Skeletal muscle tissue (tissue), 4 donors: ENCODE results near the gene ZNF184. TPM values are rescaled to one million over a fixed set of nuclear protein-coding genes. Genes with fewer than 3 reads are reported as not detected.
A peak's percentile ranks its signal among the peaks of the same experiment; 100 is the strongest.

Experiments
- H3K27ac ChIP-seq: one replicate; pipeline ENCODE4 v1.7.0; 2013; ENCODE audit warnings: mild to moderate bottlenecking, low read depth, low read length, inconsistent platforms
- H3K27me3 ChIP-seq, 3 donors: one replicate each; pipeline ENCODE4 v1.7.0; 2013; ENCODE audit warnings: low read length in 3 of 3; ENCODE audit not compliant: control insufficient read depth in 3 of 3, insufficient read depth in 3 of 3
- H3K36me3 ChIP-seq, 3 donors: one replicate each; pipeline ENCODE4 v1.7.0; 2013; ENCODE audit warnings: low read length in 3 of 3; ENCODE audit not compliant: control insufficient read depth in 3 of 3, insufficient read depth in 3 of 3
- H3K4me1 ChIP-seq, 3 donors: one replicate each; pipeline ENCODE4 v1.7.0; 2013; ENCODE audit warnings: low read length in 3 of 3, mild to moderate bottlenecking in 3 of 3; ENCODE audit not compliant: control insufficient read depth in 3 of 3, insufficient read depth in 3 of 3
- H3K4me3 ChIP-seq, 3 donors: one replicate each; pipeline ENCODE4 v1.7.0; 2013; ENCODE audit warnings: low read length in 3 of 3
- H3K9ac ChIP-seq, 3 donors: one replicate each; pipeline ENCODE4 v1.7.0; 2013; ENCODE audit warnings: low read length in 3 of 3, mild to moderate bottlenecking in 3 of 3, moderate library complexity in 2 of 3, low read depth in 1 of 3
- H3K9me3 ChIP-seq, 3 donors: one replicate each; pipeline ENCODE4 v1.7.0; 2013; ENCODE audit warnings: low read length in 3 of 3; ENCODE audit not compliant: control insufficient read depth in 3 of 3
- total RNA-seq: library from RNA; depleted of rRNA; stranded (reverse); fragments of >200 nt; gene quantifications from one replicate; pipeline ENCODE4 v1.2.3, GENCODE V29; 2014
- donor health status: Osteomylitis.

The ZNF184 gene
- total RNA-seq, 1 donor from 2014 or later = 11.5 TPM

GRCh38 chr6:27503436-27504030, 30.6 kb upstream of the ZNF184 start:
- H3K9me3 ChIP-seq = no peaks in the 10 kb centered on the region
- H3K4me3 ChIP-seq = peak overlapping the region; percentile 46 to 81 (median 53)
- no peaks in the 10 kb centered on the region for H3K36me3 ChIP-seq
- peak overlapping the region in 1 of 3 donors; percentile 30 for H3K9ac ChIP-seq
- H3K4me1 ChIP-seq = peaks cover 5 to 12% (median 9%) of the 10 kb centered on the region in 3 donors
- H3K27me3 ChIP-seq = peaks cover 4 to 19% (median 19%) of the 10 kb centered on the region in 3 donors
- no peak overlapping the region for H3K27ac ChIP-seq

- peaks cover 5 to 12% (median 9%) of the 10 kb centered on the region in 3 donors for H3K4me1 ChIP-seq
- peak overlapping the region; percentile 46 to 81 (median 53) for H3K4me3 ChIP-seq
- no peak overlapping the region for H3K27ac ChIP-seq
- H3K9me3 ChIP-seq = no peaks in the 10 kb centered on the region
- peaks cover 9 to 25% (median 19%) of the 10 kb centered on the region in 3 donors for H3K27me3 ChIP-seq
- H3K9ac ChIP-seq = peak overlapping the region in 1 of 3 donors; percentile 46
- H3K36me3 ChIP-seq = no peaks in the 10 kb centered on the region
Measured at GRCh38 chr6:27502508-27503435, 29.9 kb upstream of the ZNF184 start.

GRCh38 chr6:27501187-27501586, 28.3 kb upstream of the ZNF184 start:
- H3K27me3 ChIP-seq = peaks cover 9 to 30% (median 19%) of the 10 kb centered on the region in 3 donors
- no peaks in the 10 kb centered on the region for H3K9me3 ChIP-seq
- no peak overlapping the region for H3K4me3 ChIP-seq
- H3K27ac ChIP-seq = no peak overlapping the region
- H3K4me1 ChIP-seq = peaks cover 5 to 12% (median 9%) of the 10 kb centered on the region in 3 donors
- H3K36me3 ChIP-seq = no peaks in the 10 kb centered on the region
- H3K9ac ChIP-seq = no peak overlapping the region

- no peaks in the 10 kb centered on the region for H3K9me3 ChIP-seq
- peaks cover 5 to 19% (median 16%) of the 10 kb centered on the region in 3 donors for H3K4me1 ChIP-seq
- no peak overlapping the region for H3K9ac ChIP-seq
- H3K27ac ChIP-seq = no peak overlapping the region
- peaks cover 18 to 40% (median 29%) of the 10 kb centered on the region in 3 donors for H3K27me3 ChIP-seq
- no peaks in the 10 kb centered on the region for H3K36me3 ChIP-seq
- no peak overlapping the region for H3K4me3 ChIP-seq
Measured at GRCh38 chr6:27500177-27500576, 27.3 kb upstream of the ZNF184 start.

- Histone ChIP-seq H3K9me3 (no peaks in the 10 kb centered on the region), H3K9ac (peak overlapping the region in 1 of 3 donors; percentile 5), H3K27me3 (peaks cover 22 to 36% (median 25%) of the 10 kb centered on the region in 3 donors), H3K27ac (no peak overlapping the region), H3K4me1 (peaks cover 0 to 8% (median 6%) of the 10 kb centered on the region in 3 donors), H3K36me3 (no peaks in the 10 kb centered on the region), H3K4me3 (peak overlapping the region; percentile 60 to 61 (median 60))
Measured at GRCh38 chr6:27495386-27496135, 22.7 kb upstream of the ZNF184 start.

GRCh38 chr6:27494987-27495385, 22.1 kb upstream of the ZNF184 start:
- H3K4me3 ChIP-seq = peak overlapping the region; percentile 60 to 61 (median 60)
- no peaks in the 10 kb centered on the region for H3K36me3 ChIP-seq
- peak overlapping the region in 1 of 3 donors; percentile 5 for H3K9ac ChIP-seq
- H3K4me1 ChIP-seq = peaks cover 0 to 8% (median 6%) of the 10 kb centered on the region in 3 donors
- H3K27ac ChIP-seq = no peak overlapping the region
- peaks cover 17 to 33% (median 21%) of the 10 kb centered on the region in 3 donors for H3K27me3 ChIP-seq
- H3K9me3 ChIP-seq = no peaks in the 10 kb centered on the region

GRCh38 chr6:27494103-27494502, 21.2 kb upstream of the ZNF184 start:
- Histone ChIP-seq H3K4me1 (peaks cover 0 to 8% (median 6%) of the 10 kb centered on the region in 3 donors), H3K36me3 (no peaks in the 10 kb centered on the region), H3K9me3 (no peaks in the 10 kb centered on the region), H3K27me3 (peaks cover 17 to 29% (median 21%) of the 10 kb centered on the region in 3 donors), H3K4me3 (no peak overlapping the region), H3K9ac (no peak overlapping the region), H3K27ac (no peak overlapping the region)

- Histone ChIP-seq H3K27me3 (peaks cover 15 to 21% (median 16%) of the 10 kb centered on the region in 3 donors), H3K4me1 (peaks cover 0 to 8% (median 6%) of the 10 kb centered on the region in 3 donors), H3K27ac (no peak overlapping the region), H3K9me3 (no peaks in the 10 kb centered on the region), H3K4me3 (no peak overlapping the region), H3K9ac (no peak overlapping the region), H3K36me3 (no peaks in the 10 kb centered on the region)
Measured at GRCh38 chr6:27492631-27493190, 19.8 kb upstream of the ZNF184 start.
